NCI-H82 treated with DMSO at 0.1 percent for 48 hours (cell line): Measurements from ENCODE around the gene BHLHA15.
"Not testable (repeated sequence)": the region's sequence is repeated elsewhere in the genome, so short reads cannot be mapped to it uniquely, and the experiment has no call there.

Source experiments
- DNase-seq: peaks from one replicate; lab custom pipeline; 2025; ENCODE audit not compliant: unreplicated experiment; lab: John Stamatoyannopoulos, UW

Gene BHLHA15

GRCh38 chr7:98206451-98207330, 4.5 kb upstream of the BHLHA15 start:
- DNase-seq, result no peak

- no peak for DNase-seq
Measured at GRCh38 chr7:98209166-98209920, 1.9 kb upstream of the BHLHA15 start.

GRCh38 chr7:98210513-98211220, 572 bp upstream of the BHLHA15 start:
- DNase-seq, result no peak

- DNase-seq, result no peak
Measured at GRCh38 chr7:98211676-98212531, 665 bp downstream of the BHLHA15 start.

- no peak for DNase-seq
Measured at GRCh38 chr7:98212532-98213041, 1.3 kb downstream of the BHLHA15 start.

GRCh38 chr7:98213296-98213887, 2.2 kb downstream of the BHLHA15 start:
- no peak for DNase-seq

- no peak for DNase-seq
Measured at GRCh38 chr7:98213888-98214810, 2.9 kb downstream of the BHLHA15 start.

- DNase-seq, result no peak
Measured at GRCh38 chr7:98214811-98215321, 3.6 kb downstream of the BHLHA15 start.

GRCh38 chr7:98215561-98216495, 4.6 kb downstream of the BHLHA15 start:
- no peak for DNase-seq

GRCh38 chr7:98216941-98217622, 5.8 kb downstream of the BHLHA15 start:
- DNase-seq, result no peak

- DNase-seq, result no peak
Measured at GRCh38 chr7:98217623-98218582, 6.7 kb downstream of the BHLHA15 start.

GRCh38 chr7:98219382-98219781, 8.1 kb downstream of the BHLHA15 start:
- not testable (repeated sequence) for DNase-seq

GRCh38 chr7:98221611-98222532, 10.6 kb downstream of the BHLHA15 start:
- no peak for DNase-seq

GRCh38 chr7:98222533-98223195, 11.4 kb downstream of the BHLHA15 start:
- DNase-seq, result no peak
